A673 (cell line): ENCODE measurements around the gene PPCDC. TPM values are rescaled to one million over a fixed set of nuclear protein-coding genes. Genes with fewer than 3 reads are reported as not detected.

Experiments used
- BruUV-seq: library from RNA; stranded (reverse); fragments of 400-500 nt; replicated peaks from 2 replicates; lab custom pipeline; 2021; lab: Mats Ljungman, UMichigan
- CTCF ChIA-PET: fragments of 300-600 bp; sonication (Branson Sonifier 250); formaldehyde crosslinking; loops from one replicate; lab custom pipeline; 2022; ENCODE audit warnings: antibody characterized with exemption; lab: Charles Lee
- POLR2A ChIA-PET: fragments of 300-600 bp; sonication (Branson Sonifier 250); formaldehyde crosslinking; loops from one replicate; lab custom pipeline; 2022; ENCODE audit warnings: antibody characterized with exemption; ENCODE audit not compliant: low non-redundant PET; lab: Charles Lee
- DNase-seq: peaks from one replicate; pipeline ENCODE4 v3.0.0-alpha.2; 2015; ENCODE audit warnings: low spot score
- H3K27ac ChIP-seq: fragments of 200-600 bp; sonication (generic); 2 replicates; pipeline ENCODE4 v1.5.1; 2016; ENCODE audit warnings: mixed run types, low read depth, mild to moderate bottlenecking, mixed read lengths, antibody characterized with exemption, low read length; ENCODE audit not compliant: poor library complexity, severe bottlenecking
- H3K27me3 ChIP-seq: fragments of 200-600 bp; sonication (generic); replicated peaks from 2 replicates; pipeline ENCODE4 v1.6.1; 2017; ENCODE audit warnings: mixed run types, low read depth, mild to moderate bottlenecking, mixed read lengths, antibody characterized with exemption, low read length; ENCODE audit not compliant: insufficient read depth, poor library complexity
- H3K36me3 ChIP-seq: fragments of 200-600 bp; sonication (generic); 2 replicates; pipeline ENCODE4 v1.6.1; 2016; ENCODE audit warnings: mixed run types, mild to moderate bottlenecking, mixed read lengths, antibody characterized with exemption, low read length; ENCODE audit not compliant: insufficient read depth, poor library complexity, severe bottlenecking
- H3K4me1 ChIP-seq: fragments of 200-600 bp; sonication (generic); 2 replicates; pipeline ENCODE4 v1.6.1; 2017; ENCODE audit warnings: mixed run types, mild to moderate bottlenecking, mixed read lengths, antibody characterized with exemption, low read length; ENCODE audit not compliant: insufficient read depth, poor library complexity, severe bottlenecking
- H3K4me3 ChIP-seq: fragments of 200-600 bp; sonication (generic); 2 replicates; pipeline ENCODE4 v1.5.1; 2016; ENCODE audit warnings: low read depth, mixed run types, mild to moderate bottlenecking, mixed read lengths, low read length; ENCODE audit not compliant: poor library complexity, severe bottlenecking
- H3K9me3 ChIP-seq: fragments of 200-600 bp; sonication (generic); 2 replicates; pipeline ENCODE4 v1.6.1; 2016; ENCODE audit warnings: mixed run types, low read depth, mild to moderate bottlenecking, mixed read lengths, antibody characterized with exemption, low read length; ENCODE audit not compliant: poor library complexity, severe bottlenecking
- CTCF ChIP-seq: fragments of 300-800, 200-600 bp; sonication (generic); conservative IDR thresholded peaks from 2 replicates; pipeline ENCODE4 v1.5.1; 2017; ENCODE audit warnings: low read depth, mild to moderate bottlenecking, antibody characterized with exemption, low read length, moderate library complexity, mixed read lengths
- EZH2 ChIP-seq: fragments of 200-600 bp; sonication (generic); IDR thresholded peaks from 2 replicates; pipeline ENCODE4 v1.6.1; 2017; ENCODE audit warnings: borderline replicate concordance, low read depth, mild to moderate bottlenecking, mixed read lengths, antibody characterized with exemption, low read length; ENCODE audit not compliant: poor library complexity, severe bottlenecking
- intact Hi-C: fragments of 100-400 bp; cut with micrococcal nuclease; formaldehyde crosslinking; loops from one replicate; pipeline ENCODE4 v1.10.0; 2022; ENCODE audit not compliant: unreplicated experiment
- total RNA-seq: library from RNA; stranded (reverse); gene quantifications from 2 replicates; pipeline ENCODE4 v1.2.3, GENCODE V29; 2021

The PPCDC gene
- total RNA-seq, 1 experiment from 2014 or later = 13.3 TPM

DNA sequence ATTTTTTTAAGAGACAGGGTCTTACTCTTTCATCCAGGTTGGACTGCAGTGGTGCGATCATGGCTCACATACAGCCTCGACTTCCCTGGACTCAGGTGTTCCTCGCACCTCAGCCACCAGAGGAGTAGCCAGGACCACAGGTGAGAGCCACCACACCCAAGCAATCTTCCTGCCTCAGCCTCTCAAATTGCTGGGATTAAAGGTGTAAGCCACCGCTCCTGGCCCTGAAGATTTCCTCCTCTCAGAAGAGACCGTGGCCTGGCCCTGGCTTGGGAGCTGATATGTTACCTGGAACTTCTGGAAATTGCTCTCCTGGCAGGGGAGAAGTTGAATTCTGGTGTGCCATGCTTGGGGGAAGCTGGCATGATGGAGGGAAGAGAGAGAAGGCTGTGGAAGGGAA, 36.2 kb downstream of the PPCDC start:
- ChIA-PET CTCF (no interaction called here), POLR2A (no interaction called here)
- intact Hi-C loops = no loop called here
- TF ChIP-seq EZH2 (no peak), CTCF (no peak)
- no peak for DNase-seq
- no peak overlapping the region for H3K27ac ChIP-seq
- H3K9me3 ChIP-seq = no peaks in the 10 kb centered on the region
- peaks cover 5% of the 10 kb centered on the region for H3K4me1 ChIP-seq
- no peaks in the 10 kb centered on the region for H3K27me3 ChIP-seq
- no TSS peak for BruUV-seq
- no peaks in the 10 kb centered on the region for H3K36me3 ChIP-seq
- no peak overlapping the region for H3K4me3 ChIP-seq

GRCh38 chr15:75061272-75061671, 37.9 kb downstream of the PPCDC start:
- no TSS peak for BruUV-seq
- TF ChIP-seq EZH2 (no peak), CTCF (no peak)
- Histone ChIP-seq H3K4me1 (peaks cover 5% of the 10 kb centered on the region), H3K36me3 (no peaks in the 10 kb centered on the region), H3K27me3 (no peaks in the 10 kb centered on the region), H3K9me3 (no peaks in the 10 kb centered on the region), H3K4me3 (no peak overlapping the region), H3K27ac (no peak overlapping the region)
- intact Hi-C loops = no loop called here
- CTCF ChIA-PET = no interaction called here
- DNase-seq = no peak
- POLR2A ChIA-PET = interaction anchor here (0.6 kb wide), 1 partner anchor 13 kb away, joined by 10 read pairs; no protein-coding TSS in a partner anchor

- no peak overlapping the region for H3K27ac ChIP-seq
- H3K9me3 ChIP-seq = no peaks in the 10 kb centered on the region
- no peak for TF ChIP-seq CTCF
- no peak for TF ChIP-seq EZH2
- ChIA-PET CTCF (no interaction called here), POLR2A (no interaction called here)
- no TSS peak for BruUV-seq
- no peaks in the 10 kb centered on the region for H3K36me3 ChIP-seq
- intact Hi-C loops = no loop called here
- no peak for DNase-seq
- H3K27me3 ChIP-seq = no peaks in the 10 kb centered on the region
- H3K4me3 ChIP-seq = no peak overlapping the region
- peaks cover 4% of the 10 kb centered on the region for H3K4me1 ChIP-seq
These were observed 39.3 kb downstream of the PPCDC start for GRCh38 chr15:75062706-75063105.
